ENCODE results near the gene HLTF. TPM values are rescaled to one million over a fixed set of nuclear protein-coding genes. Genes with fewer than 3 reads are reported as not detected.
A peak's percentile ranks its signal among the peaks of the same experiment; 100 is the strongest.

HLTF gene
- total RNA-seq, 2 donors from 2014 or later: 27.5 to 33.6 TPM

DNA sequence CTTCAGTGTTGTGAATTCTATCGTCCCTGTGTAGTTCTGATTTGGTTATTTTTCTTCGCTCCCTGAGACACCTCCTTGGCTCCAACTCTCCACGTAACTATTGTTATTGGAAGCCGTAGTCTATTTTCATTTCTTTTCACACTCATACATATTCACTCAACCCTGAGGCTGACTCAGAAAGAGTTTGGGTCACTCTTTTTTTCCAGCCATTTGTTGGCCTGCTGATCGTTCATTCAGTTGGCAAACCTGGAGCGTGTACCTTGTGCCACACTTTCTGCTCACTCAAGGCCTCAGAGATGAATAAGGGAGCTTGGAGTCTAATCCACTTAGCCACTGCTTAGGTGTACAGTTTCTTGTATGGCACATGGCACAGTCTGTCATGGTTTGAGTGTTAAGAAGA, 72.6 kb downstream of the HLTF start:
- ATAC-seq (ENCODE audit: insufficient number of reproducible peaks, low FRiP score, low read depth): peak; percentile 32
- TF ChIP-seq, protein P1, sequence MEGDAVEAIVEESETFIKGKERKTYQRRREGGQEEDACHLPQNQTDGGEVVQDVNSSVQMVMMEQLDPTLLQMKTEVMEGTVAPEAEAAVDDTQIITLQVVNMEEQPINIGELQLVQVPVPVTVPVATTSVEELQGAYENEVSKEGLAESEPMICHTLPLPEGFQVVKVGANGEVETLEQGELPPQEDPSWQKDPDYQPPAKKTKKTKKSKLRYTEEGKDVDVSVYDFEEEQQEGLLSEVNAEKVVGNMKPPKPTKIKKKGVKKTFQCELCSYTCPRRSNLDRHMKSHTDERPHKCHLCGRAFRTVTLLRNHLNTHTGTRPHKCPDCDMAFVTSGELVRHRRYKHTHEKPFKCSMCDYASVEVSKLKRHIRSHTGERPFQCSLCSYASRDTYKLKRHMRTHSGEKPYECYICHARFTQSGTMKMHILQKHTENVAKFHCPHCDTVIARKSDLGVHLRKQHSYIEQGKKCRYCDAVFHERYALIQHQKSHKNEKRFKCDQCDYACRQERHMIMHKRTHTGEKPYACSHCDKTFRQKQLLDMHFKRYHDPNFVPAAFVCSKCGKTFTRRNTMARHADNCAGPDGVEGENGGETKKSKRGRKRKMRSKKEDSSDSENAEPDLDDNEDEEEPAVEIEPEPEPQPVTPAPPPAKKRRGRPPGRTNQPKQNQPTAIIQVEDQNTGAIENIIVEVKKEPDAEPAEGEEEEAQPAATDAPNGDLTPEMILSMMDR (IDR thresholded peaks at IDR 0.05): no peak
- Histone ChIP-seq H3K9me3 (no peaks in the 10 kb centered on the region), H3K27me3 (replicated peaks; ENCODE audit: insufficient read depth) (no peaks in the 10 kb centered on the region), H3K27ac (peak overlapping the region; percentile 79 to 81), H3K4me3 (no peak overlapping the region), H3K36me3 (peaks cover 13% of the 10 kb centered on the region), H3K4me1 (ENCODE audit: control insufficient read depth in 1 of 2, low read depth in 2 of 2) (peaks cover 47 to 85% of the 10 kb centered on the region in 2 donors)
- peak; percentile 34 for DNase-seq (ENCODE audit: low spot score)

DNA sequence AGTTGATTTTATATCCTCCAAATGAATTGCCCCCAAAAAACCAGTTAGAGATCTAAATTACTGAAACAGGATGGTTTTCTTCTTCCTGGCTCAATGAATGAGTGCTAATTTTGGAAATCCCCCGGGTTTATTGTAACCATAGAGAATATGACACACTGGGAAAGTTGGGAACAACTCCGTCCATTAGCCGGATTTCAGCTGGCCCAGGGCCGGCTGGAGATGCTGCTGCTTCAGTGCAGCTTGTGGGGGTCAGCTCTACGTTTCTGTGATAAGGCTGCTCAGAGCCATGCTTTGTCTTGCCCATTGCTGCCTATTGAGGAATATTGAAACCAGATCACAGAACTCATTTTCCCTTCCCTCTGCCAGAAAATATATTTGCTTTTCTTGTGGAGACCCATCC, 74.7 kb downstream of the HLTF start:
- peaks cover 19% of the 10 kb centered on the region for H3K36me3 ChIP-seq
- DNase-seq (ENCODE audit: low spot score): no peak
- no peak overlapping the region for H3K4me3 ChIP-seq
- no peaks in the 10 kb centered on the region for H3K27me3 ChIP-seq (replicated peaks; ENCODE audit: insufficient read depth)
- no peak for ATAC-seq (ENCODE audit: insufficient number of reproducible peaks, low FRiP score, low read depth)
- H3K4me1 ChIP-seq (ENCODE audit: control insufficient read depth in 1 of 2, low read depth in 2 of 2): peaks cover 31 to 67% of the 10 kb centered on the region in 2 donors
- TF ChIP-seq, protein P1 (IDR thresholded peaks at IDR 0.05): no peak
- no peaks in the 10 kb centered on the region for H3K9me3 ChIP-seq
- peak overlapping the region; percentile 32 to 81 for H3K27ac ChIP-seq

DNA sequence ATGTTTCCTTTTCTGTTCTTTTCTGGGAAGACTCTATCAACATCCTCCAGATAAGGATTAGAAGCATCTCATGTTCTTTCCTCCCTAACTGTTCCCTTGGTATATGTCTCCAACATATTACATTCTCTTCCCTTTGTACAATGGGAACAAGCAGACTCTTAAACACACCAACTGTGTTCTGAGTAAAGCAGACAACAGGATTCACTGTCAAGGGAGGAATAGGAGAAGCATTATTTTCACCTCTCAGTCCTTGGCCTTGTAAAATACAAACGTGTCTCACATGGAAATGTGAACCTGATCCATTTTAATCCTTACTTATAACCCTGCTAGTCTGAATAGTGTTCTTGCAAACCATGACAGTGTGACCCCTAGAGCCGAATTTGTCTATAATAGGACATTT, 75.4 kb downstream of the HLTF start:
- no peak overlapping the region for H3K4me3 ChIP-seq
- DNase-seq (ENCODE audit: low spot score) (no peak), ATAC-seq (ENCODE audit: insufficient number of reproducible peaks, low FRiP score, low read depth) (no peak)
- peak overlapping the region; percentile 32 to 81 for H3K27ac ChIP-seq
- TF ChIP-seq, protein P1 (IDR thresholded peaks at IDR 0.05): no peak
- H3K4me1 ChIP-seq (ENCODE audit: control insufficient read depth in 1 of 2, low read depth in 2 of 2): peaks cover 29 to 61% of the 10 kb centered on the region in 2 donors
- H3K9me3 ChIP-seq: no peaks in the 10 kb centered on the region
- peaks cover 19% of the 10 kb centered on the region for H3K36me3 ChIP-seq
- H3K27me3 ChIP-seq (replicated peaks; ENCODE audit: insufficient read depth): no peaks in the 10 kb centered on the region

DNA sequence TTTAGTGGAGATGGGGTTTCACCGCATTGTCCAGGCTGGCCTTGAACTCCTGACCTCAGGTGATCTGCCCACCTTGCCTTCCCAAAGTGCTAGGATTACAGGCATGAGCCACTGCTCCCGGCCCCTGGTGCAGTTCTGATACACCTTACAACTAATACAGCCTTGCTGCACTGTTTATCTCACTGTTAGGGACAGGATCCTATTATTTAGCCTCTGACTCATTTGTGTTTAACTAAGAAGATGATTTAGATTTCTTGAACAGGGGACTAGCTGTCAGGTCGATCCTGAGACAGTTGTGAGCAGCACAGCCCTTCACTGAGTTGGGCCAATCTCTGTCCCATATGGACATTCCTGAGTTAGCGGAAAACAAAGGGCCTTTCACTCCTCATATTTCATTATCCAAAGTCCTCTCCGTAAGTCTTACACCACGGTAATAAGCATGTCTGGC, 75.8 kb downstream of the HLTF start:
- peaks cover 29 to 60% of the 10 kb centered on the region in 2 donors for H3K4me1 ChIP-seq (ENCODE audit: control insufficient read depth in 1 of 2, low read depth in 2 of 2)
- H3K4me3 ChIP-seq: no peak overlapping the region
- H3K27ac ChIP-seq: peak overlapping the region; percentile 32 to 81
- no peaks in the 10 kb centered on the region for H3K9me3 ChIP-seq
- peaks cover 19% of the 10 kb centered on the region for H3K36me3 ChIP-seq
- no peaks in the 10 kb centered on the region for H3K27me3 ChIP-seq (replicated peaks; ENCODE audit: insufficient read depth)
- DNase-seq (ENCODE audit: low spot score): no peak
- TF ChIP-seq, protein P1 (IDR thresholded peaks at IDR 0.05): no peak
- ATAC-seq (ENCODE audit: insufficient number of reproducible peaks, low FRiP score, low read depth): no peak

DNA sequence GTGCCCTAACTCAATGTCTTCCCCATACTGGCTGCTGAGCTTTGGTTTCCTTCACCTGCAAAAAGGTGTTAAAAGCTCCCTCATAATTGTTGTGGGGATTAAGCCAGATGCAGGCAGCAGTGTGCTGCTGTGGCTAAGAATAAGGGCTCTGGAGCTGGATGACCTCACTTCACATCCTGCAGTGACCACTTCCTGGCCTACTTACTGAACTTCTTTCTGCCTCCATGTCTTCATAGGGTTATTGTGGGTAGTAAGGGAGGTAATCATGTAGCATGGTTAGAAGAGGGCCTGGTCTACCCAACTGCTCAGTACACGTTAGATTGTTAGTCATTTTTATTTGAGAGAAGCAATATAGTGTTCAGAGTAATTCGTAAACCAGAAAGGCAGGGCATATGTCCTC, 76.6 kb downstream of the HLTF start:
- Histone ChIP-seq H3K27me3 (replicated peaks; ENCODE audit: insufficient read depth) (no peaks in the 10 kb centered on the region), H3K36me3 (peaks cover 19% of the 10 kb centered on the region), H3K27ac (peak overlapping the region; percentile 32 to 81), H3K4me1 (ENCODE audit: control insufficient read depth in 1 of 2, low read depth in 2 of 2) (peaks cover 29 to 57% of the 10 kb centered on the region in 2 donors), H3K4me3 (no peak overlapping the region), H3K9me3 (no peaks in the 10 kb centered on the region)
- DNase-seq (ENCODE audit: low spot score): no peak
- no peak for ATAC-seq (ENCODE audit: insufficient number of reproducible peaks, low FRiP score, low read depth)
- TF ChIP-seq, protein P1 (IDR thresholded peaks at IDR 0.05): no peak

Data from thoracic aorta (tissue), 2 donors.